Calu3 (cell line): ENCODE measurements around the gene PNPLA3. TPM values are rescaled to one million over a fixed set of nuclear protein-coding genes. Genes with fewer than 3 reads are reported as not detected.

Experiments used
- BruUV-seq: library from RNA; stranded (reverse); fragments of 400-500 nt; replicated peaks from 2 replicates; lab custom pipeline; 2021; lab: Mats Ljungman, UMichigan
- CTCF ChIA-PET: fragments of 300-600 bp; sonication (Branson Sonifier 250); formaldehyde crosslinking; loops from one replicate; lab custom pipeline; 2022; ENCODE audit warnings: antibody characterized with exemption; lab: Charles Lee
- DNase-seq: peaks from one replicate; pipeline ENCODE4 v3.0.0; 2022
- H3K27ac Mint-ChIP-seq: one replicate; pipeline ENCODE4 v1.8.0; 2022; ENCODE audit warnings: mixed read lengths; ENCODE audit not compliant: unreplicated experiment
- H3K27me3 Mint-ChIP-seq: one replicate; pipeline ENCODE4 v1.8.0; 2022; ENCODE audit warnings: mixed read lengths; ENCODE audit not compliant: unreplicated experiment
- H3K36me3 Mint-ChIP-seq: one replicate; pipeline ENCODE4 v1.8.0; 2022; ENCODE audit warnings: mild to moderate bottlenecking, moderate library complexity, mixed read lengths; ENCODE audit not compliant: insufficient read depth, unreplicated experiment
- H3K4me1 Mint-ChIP-seq: one replicate; pipeline ENCODE4 v1.8.0; 2022; ENCODE audit warnings: mild to moderate bottlenecking, low read depth, mixed read lengths; ENCODE audit not compliant: unreplicated experiment
- H3K4me3 Mint-ChIP-seq: one replicate; pipeline ENCODE4 v1.8.0; 2022; ENCODE audit warnings: mild to moderate bottlenecking, low read depth, moderate library complexity, mixed read lengths; ENCODE audit not compliant: unreplicated experiment
- H3K9me3 Mint-ChIP-seq: one replicate; pipeline ENCODE4 v1.8.0; 2022; ENCODE audit warnings: low read depth, mixed read lengths; ENCODE audit not compliant: unreplicated experiment
- CTCF ChIP-seq: fragments of 200-600 bp; IDR thresholded peaks from one replicate; pipeline ENCODE4 v1.8.0; 2022; ENCODE audit warnings: antibody characterized with exemption; ENCODE audit not compliant: unreplicated experiment
- intact Hi-C: fragments of 100-400 bp; cut with micrococcal nuclease; formaldehyde crosslinking; loops from one replicate; pipeline ENCODE4 v1.10.0; 2022; ENCODE audit not compliant: unreplicated experiment
- total RNA-seq: library from RNA; stranded (reverse); gene quantifications from 2 replicates; pipeline ENCODE4 v1.2.3, GENCODE V29; 2022

Gene PNPLA3
- total RNA-seq, 1 experiment from 2014 or later = 9.5 TPM

- Mint-ChIP-seq H3K4me1 (no peaks in the 10 kb centered on the region), H3K4me3 (no peak overlapping the region), H3K27ac (no peak overlapping the region), H3K27me3 (no peaks in the 10 kb centered on the region), H3K9me3 (no peaks in the 10 kb centered on the region), H3K36me3 (peaks cover 24% of the 10 kb centered on the region)
- intact Hi-C loops = no loop called here
- BruUV-seq = no TSS peak
- no peak for DNase-seq
- CTCF ChIA-PET = no interaction called here
- no peak for TF ChIP-seq CTCF
Observed at GRCh38 chr22:43996170-43996980, 72.8 kb downstream of the PNPLA3 start.

DNA sequence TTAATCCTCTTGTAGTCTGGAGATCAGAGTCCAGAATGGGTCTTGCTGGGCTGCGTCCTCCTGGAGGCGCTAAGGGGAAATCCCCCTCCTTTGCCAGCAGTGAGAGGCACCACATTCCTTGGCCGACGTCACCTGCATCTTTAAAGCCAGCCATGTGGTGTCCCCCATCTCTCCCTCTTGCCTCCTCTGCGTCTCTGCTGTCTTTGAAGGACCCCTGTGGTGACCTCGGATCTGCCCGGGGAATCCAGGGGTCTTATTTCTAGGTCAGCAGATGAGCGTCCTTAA lies 73.3 kb downstream of the PNPLA3 start:
- Mint-ChIP-seq H3K4me3 (no peak overlapping the region), H3K36me3 (peaks cover 19% of the 10 kb centered on the region), H3K4me1 (no peaks in the 10 kb centered on the region), H3K9me3 (no peaks in the 10 kb centered on the region), H3K27ac (no peak overlapping the region), H3K27me3 (no peaks in the 10 kb centered on the region)
- no TSS peak for BruUV-seq
- TF ChIP-seq CTCF = no peak
- CTCF ChIA-PET = no interaction called here
- intact Hi-C loops = no loop called here
- DNase-seq = no peak

Other genes with a start within 250 kb of the PNPLA3 start
- gene EFCAB6, start 111.5 kb upstream of the PNPLA3 start, total RNA-seq = 2.2 and 2.3 TPM in 2 replicates
- 7.9 and 9.1 TPM in 2 replicates for gene SULT4A1, start 61.3 kb upstream of the PNPLA3 start, total RNA-seq
- not detected in 2 replicates for gene PNPLA5, start 31.8 kb upstream of the PNPLA3 start, total RNA-seq
- 47.0 and 55.3 TPM in 2 replicates for gene SAMM50, start 31.6 kb downstream of the PNPLA3 start, total RNA-seq
- 11.1 and 15.6 TPM in 2 replicates for gene PARVB, start 100.5 kb downstream of the PNPLA3 start, total RNA-seq